ENCODE measurements around the gene DCLRE1A.

DNA sequence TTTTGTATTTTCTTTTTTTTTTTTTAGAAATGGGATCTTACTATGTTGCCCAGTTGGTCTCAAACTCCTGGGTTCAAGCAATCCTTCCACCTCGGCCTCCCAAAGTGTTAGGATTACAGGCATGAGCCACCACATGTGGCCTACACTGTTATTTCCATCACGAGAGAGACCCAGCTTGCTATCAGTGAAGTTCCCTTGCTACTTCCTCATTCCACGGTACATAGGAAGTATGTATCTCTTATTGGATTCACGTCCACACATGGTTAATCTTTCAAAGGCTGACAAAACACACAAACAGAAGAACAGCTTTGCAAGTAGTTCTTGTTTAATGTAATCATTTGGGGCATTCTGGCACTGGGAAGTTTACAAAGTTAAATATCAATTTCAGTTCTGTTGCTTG lies 50.9 kb downstream of the DCLRE1A start:
- TF ChIP-seq, protein P1, sequence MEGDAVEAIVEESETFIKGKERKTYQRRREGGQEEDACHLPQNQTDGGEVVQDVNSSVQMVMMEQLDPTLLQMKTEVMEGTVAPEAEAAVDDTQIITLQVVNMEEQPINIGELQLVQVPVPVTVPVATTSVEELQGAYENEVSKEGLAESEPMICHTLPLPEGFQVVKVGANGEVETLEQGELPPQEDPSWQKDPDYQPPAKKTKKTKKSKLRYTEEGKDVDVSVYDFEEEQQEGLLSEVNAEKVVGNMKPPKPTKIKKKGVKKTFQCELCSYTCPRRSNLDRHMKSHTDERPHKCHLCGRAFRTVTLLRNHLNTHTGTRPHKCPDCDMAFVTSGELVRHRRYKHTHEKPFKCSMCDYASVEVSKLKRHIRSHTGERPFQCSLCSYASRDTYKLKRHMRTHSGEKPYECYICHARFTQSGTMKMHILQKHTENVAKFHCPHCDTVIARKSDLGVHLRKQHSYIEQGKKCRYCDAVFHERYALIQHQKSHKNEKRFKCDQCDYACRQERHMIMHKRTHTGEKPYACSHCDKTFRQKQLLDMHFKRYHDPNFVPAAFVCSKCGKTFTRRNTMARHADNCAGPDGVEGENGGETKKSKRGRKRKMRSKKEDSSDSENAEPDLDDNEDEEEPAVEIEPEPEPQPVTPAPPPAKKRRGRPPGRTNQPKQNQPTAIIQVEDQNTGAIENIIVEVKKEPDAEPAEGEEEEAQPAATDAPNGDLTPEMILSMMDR (IDR thresholded peaks at IDR 0.05), result no peak
- TF ChIP-seq POLR2A (IDR thresholded peaks at IDR 0.05), result no peak

Data from Peyer's patch (tissue), 4 donors.